ES-I3 (cell line): ENCODE data around the gene MED12L.

ENCODE experiments used
- H3K36me3 ChIP-seq: 2 replicates; pipeline ENCODE4 v1.6.1; 2013; ENCODE audit warnings: mild to moderate bottlenecking, low read length, control low read depth, moderate library complexity; ENCODE audit not compliant: insufficient read depth
- H3K4me1 ChIP-seq: 2 replicates; pipeline ENCODE4 v1.6.1; 2013; ENCODE audit warnings: mild to moderate bottlenecking, control low read depth, low read length; ENCODE audit not compliant: insufficient read depth
- H3K9ac ChIP-seq: 2 replicates; pipeline ENCODE4 v1.6.1; 2013; ENCODE audit warnings: low read depth, mild to moderate bottlenecking, low read length, moderate library complexity
- H3K9me3 ChIP-seq: 2 replicates; pipeline ENCODE4 v1.6.1; 2013; ENCODE audit warnings: mild to moderate bottlenecking, low read length, moderate library complexity; ENCODE audit not compliant: control insufficient read depth, insufficient read depth

Gene MED12L

GRCh38 chr3:151483488-151483887 lies 398.0 kb downstream of the MED12L start:
- Histone ChIP-seq H3K4me1 (peaks cover 3% of the 10 kb centered on the region; the same call in 1 of the 2 replicates), H3K36me3 (no peaks in the 10 kb centered on the region), H3K9ac (no peak overlapping the region), H3K9me3 (no peaks in the 10 kb centered on the region)

DNA sequence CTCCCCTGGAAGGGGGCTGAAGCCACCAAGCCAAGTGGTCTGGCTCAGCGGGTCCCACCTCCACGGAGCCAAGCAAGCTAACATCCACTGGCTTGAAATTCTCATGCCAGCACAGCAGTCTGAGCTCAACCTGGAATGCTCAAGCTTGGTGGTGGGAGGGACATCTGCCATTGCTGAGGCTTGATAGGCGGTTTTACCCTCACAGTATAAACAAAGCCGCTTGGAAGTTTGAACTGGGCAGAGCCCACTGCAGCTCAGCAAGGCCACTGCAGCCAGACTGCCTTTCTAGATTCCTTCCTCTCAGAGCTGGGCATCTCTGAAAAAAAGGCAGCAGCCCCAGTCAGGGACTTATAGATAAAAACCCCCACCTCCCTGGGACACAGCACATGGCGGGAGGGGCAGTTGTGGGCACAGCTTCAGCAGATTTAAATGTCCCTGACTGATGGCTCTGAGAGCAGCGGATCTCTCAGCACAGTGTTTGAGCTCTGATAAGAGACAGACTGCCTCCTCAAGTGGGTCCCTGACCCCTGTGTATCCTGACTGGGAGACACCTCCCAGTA lies 398.6 kb downstream of the MED12L start:
- Histone ChIP-seq H3K9me3 (no peaks in the 10 kb centered on the region), H3K9ac (no peak overlapping the region), H3K36me3 (no peaks in the 10 kb centered on the region), H3K4me1 (no peaks in the 10 kb centered on the region)
